NCI-H2029 (cell line): ENCODE results near the gene HSPD1.

ENCODE experiments used
- DNase-seq: peaks from one replicate; lab custom pipeline; 2025; lab: John Stamatoyannopoulos, UW

HSPD1 gene

GRCh38 chr2:197499594-197500502 lies at the start of gene HSPD1, which contains the start of gene HSPE1:
HSPD1 (minus strand) TSS chr2:197499840; CDS start chr2:197498848, 992 bp downstream.
HSPE1 (plus strand) TSS chr2:197500379; CDS start chr2:197500437, 58 bp downstream.
- DNase-seq, result peak; percentile 99

GRCh38 chr2:197548582-197548981 lies 48.9 kb upstream of the HSPD1 start:
- DNase-seq, result no peak

GRCh38 chr2:197547163-197547900 lies 47.7 kb upstream of the HSPD1 start:
- DNase-seq, result no peak

GRCh38 chr2:197543206-197543605 lies 43.6 kb upstream of the HSPD1 start:
- no peak for DNase-seq

GRCh38 chr2:197539734-197540133 lies 40.1 kb upstream of the HSPD1 start:
- DNase-seq, result no peak

- no peak for DNase-seq
Measured at GRCh38 chr2:197538412-197538811, 38.8 kb upstream of the HSPD1 start.

- no peak for DNase-seq
Measured at GRCh38 chr2:197517150-197517549, 17.5 kb upstream of the HSPD1 start.

- DNase-seq, result peak; percentile 9
Measured at GRCh38 chr2:197516393-197516761, 16.7 kb upstream of the HSPD1 start.

GRCh38 chr2:197515739-197516392 lies 16.2 kb upstream of the HSPD1 start, which contains the start of gene MOB4:
MOB4 (plus strand) TSS chr2:197516066; CDS start chr2:197516087, 21 bp downstream.
- peak; percentile 90 for DNase-seq

- DNase-seq, result peak; percentile 35
Measured at GRCh38 chr2:197515315-197515738, 15.7 kb upstream of the HSPD1 start.

GRCh38 chr2:197514754-197515153 lies 15.1 kb upstream of the HSPD1 start:
- DNase-seq, result peak; percentile 18

GRCh38 chr2:197513915-197514314 lies 14.3 kb upstream of the HSPD1 start:
- DNase-seq, result no peak

GRCh38 chr2:197506658-197507057 lies 7.0 kb upstream of the HSPD1 start:
- DNase-seq, result no peak

GRCh38 chr2:197504512-197504911 lies 4.9 kb upstream of the HSPD1 start:
- no peak for DNase-seq

GRCh38 chr2:197504000-197504399 lies 4.4 kb upstream of the HSPD1 start:
- no peak for DNase-seq

- DNase-seq, result no peak
Measured at GRCh38 chr2:197502685-197503084, 3.0 kb upstream of the HSPD1 start.

GRCh38 chr2:197502201-197502600 lies 2.6 kb upstream of the HSPD1 start:
- DNase-seq, result no peak

- no peak for DNase-seq
Measured at GRCh38 chr2:197500503-197501131, 977 bp upstream of the HSPD1 start.

- DNase-seq, result peak; percentile 18
Measured at GRCh38 chr2:197498937-197499593, 575 bp downstream of the HSPD1 start.

- no peak for DNase-seq
Measured at GRCh38 chr2:197498235-197498936, 1.3 kb downstream of the HSPD1 start.

- DNase-seq, result no peak
Measured at GRCh38 chr2:197497326-197497725, 2.3 kb downstream of the HSPD1 start.
